Suppressor macrophage treated with lipopolysaccharide for 1 hour (primary cell): ENCODE data around the gene CYP2A6.
"Not testable (repeated sequence)": the region's sequence is repeated elsewhere in the genome, so short reads cannot be mapped to it uniquely, and the experiment has no call there.

ENCODE experiments used
- DNase-seq, 3 donors: peaks; one replicate each; pipeline ENCODE4 v3.0.0-alpha.2; 2020 to 2022

Gene CYP2A6

GRCh38 chr19:40850277-40850676 is at the start of gene CYP2A6:
Gene CYP2A6, minus strand, starts transcription at chr19:40850447. Its CDS starts 21 bp downstream, at chr19:40850426.
- not testable (repeated sequence) for DNase-seq

GRCh38 chr19:40899964-40900363 is 49.7 kb upstream of the CYP2A6 start:
- DNase-seq, result not testable (repeated sequence)

GRCh38 chr19:40896843-40897789 is 46.9 kb upstream of the CYP2A6 start:
- DNase-seq, result not testable (repeated sequence)

- no peak for DNase-seq
Observed at GRCh38 chr19:40896418-40896796, 46.2 kb upstream of the CYP2A6 start.

GRCh38 chr19:40893112-40893511 is 42.9 kb upstream of the CYP2A6 start:
- DNase-seq, result no peak

GRCh38 chr19:40889366-40889765 is 39.1 kb upstream of the CYP2A6 start:
- DNase-seq, result no peak

- DNase-seq, result no peak
Observed at GRCh38 chr19:40888191-40888590, 37.9 kb upstream of the CYP2A6 start.

GRCh38 chr19:40884187-40884931 is 34.1 kb upstream of the CYP2A6 start:
- DNase-seq, result not testable (repeated sequence)

- not testable (repeated sequence) for DNase-seq
Observed at GRCh38 chr19:40882062-40882461, 31.8 kb upstream of the CYP2A6 start, which contains the start of gene CYP2A7. Gene CYP2A7, minus strand, starts transcription at chr19:40882231. Its CDS starts 21 bp downstream, at chr19:40882210.

GRCh38 chr19:40879349-40879748 is 29.1 kb upstream of the CYP2A6 start:
- DNase-seq, result not testable (repeated sequence)

GRCh38 chr19:40875526-40875951 is 25.3 kb upstream of the CYP2A6 start:
- peak; percentile 47 to 67 (median 53) for DNase-seq

GRCh38 chr19:40874874-40875273 is 24.6 kb upstream of the CYP2A6 start:
- not testable (repeated sequence) for DNase-seq

GRCh38 chr19:40873873-40874272 is 23.6 kb upstream of the CYP2A6 start:
- DNase-seq, result not testable (repeated sequence)

- DNase-seq, result no peak
Observed at GRCh38 chr19:40872209-40872608, 22.0 kb upstream of the CYP2A6 start.

- DNase-seq, result no peak
Observed at GRCh38 chr19:40867701-40868100, 17.5 kb upstream of the CYP2A6 start.

GRCh38 chr19:40864739-40865496 is 14.7 kb upstream of the CYP2A6 start:
- DNase-seq, result not testable (repeated sequence)

- no peak for DNase-seq
Observed at GRCh38 chr19:40862785-40863184, 12.5 kb upstream of the CYP2A6 start.

- DNase-seq, result no peak
Observed at GRCh38 chr19:40862333-40862732, 12.1 kb upstream of the CYP2A6 start.

- DNase-seq, result no peak
Observed at GRCh38 chr19:40858109-40858508, 7.9 kb upstream of the CYP2A6 start.

- DNase-seq, result not testable (repeated sequence)
Observed at GRCh38 chr19:40852467-40853152, 2.4 kb upstream of the CYP2A6 start.

- DNase-seq, result not testable (repeated sequence)
Observed at GRCh38 chr19:40846722-40847121, 3.5 kb downstream of the CYP2A6 start.

GRCh38 chr19:40843653-40844052 is 6.6 kb downstream of the CYP2A6 start:
- peak in 2 of 3 donors; percentile 34 to 44 for DNase-seq
